Measurements from ENCODE around the gene PLEKHH2.
"Not testable (repeated sequence)": the region's sequence is repeated elsewhere in the genome, so short reads cannot be mapped to it uniquely, and the experiment has no call there.

Gene PLEKHH2

DNA sequence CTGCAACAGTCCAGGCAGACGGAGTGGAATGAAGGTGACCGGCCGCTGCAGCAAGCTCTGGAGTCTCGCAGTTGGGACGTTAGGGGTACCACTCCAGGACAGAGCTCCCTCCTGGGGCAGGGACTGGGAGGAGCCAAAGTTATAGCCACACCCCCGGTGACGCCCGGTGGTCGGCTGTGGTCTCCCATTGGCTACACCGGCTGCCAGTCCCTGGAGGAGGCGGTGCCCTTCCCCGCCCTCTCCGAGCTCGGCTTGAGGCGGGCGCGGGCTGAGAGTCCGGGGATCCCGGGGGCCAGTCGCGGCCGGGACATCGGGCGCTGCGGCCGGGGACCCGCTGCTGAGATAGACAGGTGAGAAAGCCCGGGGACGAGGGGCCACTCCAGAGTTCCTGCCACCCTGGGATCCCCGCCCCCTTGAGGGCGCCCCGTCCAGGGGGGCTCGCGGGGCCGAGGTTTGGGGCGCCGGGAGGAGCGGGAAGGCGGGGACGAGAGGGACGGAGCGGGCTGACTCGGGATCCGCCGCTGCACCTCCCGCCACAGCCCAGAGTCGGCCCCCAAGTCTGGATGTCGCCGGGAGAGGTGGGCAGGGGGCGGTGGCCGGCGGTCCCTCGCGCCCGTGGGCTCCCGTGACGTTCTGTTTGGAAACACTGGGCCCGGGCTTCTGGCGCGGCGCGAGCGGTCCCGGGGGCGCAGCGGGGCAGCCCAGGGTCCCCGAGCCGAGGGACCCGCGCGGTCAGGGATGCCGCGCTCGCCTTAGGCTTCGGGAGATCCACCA, at the start of gene PLEKHH2:
Gene PLEKHH2, plus strand, starts transcription at position 231 of the 774 bp plus-strand sequence. CDS start 7,414 bp downstream, outside the sequence.
- DNase-seq (ENCODE audit: low read depth in 2 of 3, low spot score in 2 of 3) = peak; percentile 72 to 88 (median 84)

DNA sequence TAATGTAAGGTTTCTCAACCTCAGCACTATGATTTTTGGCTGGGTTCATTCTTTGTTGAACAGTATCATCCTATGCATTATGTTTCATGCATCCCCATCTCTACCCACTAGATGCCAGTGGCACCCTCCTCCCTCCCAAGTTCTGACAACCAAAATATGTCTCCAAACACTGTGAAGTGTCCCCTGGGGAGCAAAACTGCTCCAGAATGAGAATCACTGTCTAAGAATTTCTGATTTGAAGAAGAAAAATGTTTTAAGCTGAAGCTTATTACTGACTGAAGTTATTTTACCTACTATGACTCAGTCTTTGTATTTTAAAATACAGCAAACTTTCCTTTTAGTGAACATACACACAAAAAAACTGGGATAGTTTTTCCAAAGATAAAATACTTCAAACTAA, 44.6 kb upstream of the PLEKHH2 start:
- no peak for DNase-seq (ENCODE audit: low read depth in 2 of 3, low spot score in 2 of 3)

DNA sequence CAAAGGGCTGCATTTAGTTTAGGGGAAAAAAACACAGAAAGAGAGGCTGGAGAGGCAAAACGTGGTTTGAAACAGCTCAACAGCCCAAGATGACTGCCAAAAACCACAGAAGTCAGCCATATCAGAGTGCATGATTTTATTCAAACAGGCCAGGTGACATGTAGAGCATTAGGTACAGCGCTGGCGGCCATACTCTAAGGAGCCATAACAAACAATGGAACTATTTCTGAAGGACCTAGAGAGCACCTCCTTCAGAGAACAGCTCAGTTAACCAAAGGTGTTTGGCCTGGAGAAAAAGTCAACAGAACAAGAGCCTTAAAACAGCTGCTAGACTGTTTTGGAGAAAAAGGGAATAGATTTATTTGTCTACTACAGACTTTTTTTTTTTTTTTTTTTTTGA, 43.8 kb upstream of the PLEKHH2 start:
- no peak for DNase-seq (ENCODE audit: low read depth in 2 of 3, low spot score in 2 of 3)

DNA sequence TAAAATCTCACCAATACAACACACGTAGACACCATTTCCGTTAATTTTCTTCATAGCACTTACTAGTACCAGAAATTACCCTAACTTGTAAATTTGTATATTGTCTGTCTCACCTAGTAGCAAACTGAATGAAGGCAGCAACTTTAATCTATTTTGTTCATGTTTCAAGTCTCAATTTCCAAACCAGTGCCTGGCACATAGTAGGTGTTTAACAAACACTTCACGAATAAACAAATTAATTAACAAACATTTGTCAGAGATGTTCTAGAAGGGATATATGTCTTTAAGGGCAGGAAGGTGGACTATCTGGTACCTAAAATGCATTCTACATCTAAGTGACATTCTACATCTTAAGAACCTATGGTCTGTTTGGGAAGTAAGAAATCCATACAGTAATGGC, 42.2 kb upstream of the PLEKHH2 start:
- DNase-seq (ENCODE audit: low read depth in 2 of 3, low spot score in 2 of 3) = no peak

DNA sequence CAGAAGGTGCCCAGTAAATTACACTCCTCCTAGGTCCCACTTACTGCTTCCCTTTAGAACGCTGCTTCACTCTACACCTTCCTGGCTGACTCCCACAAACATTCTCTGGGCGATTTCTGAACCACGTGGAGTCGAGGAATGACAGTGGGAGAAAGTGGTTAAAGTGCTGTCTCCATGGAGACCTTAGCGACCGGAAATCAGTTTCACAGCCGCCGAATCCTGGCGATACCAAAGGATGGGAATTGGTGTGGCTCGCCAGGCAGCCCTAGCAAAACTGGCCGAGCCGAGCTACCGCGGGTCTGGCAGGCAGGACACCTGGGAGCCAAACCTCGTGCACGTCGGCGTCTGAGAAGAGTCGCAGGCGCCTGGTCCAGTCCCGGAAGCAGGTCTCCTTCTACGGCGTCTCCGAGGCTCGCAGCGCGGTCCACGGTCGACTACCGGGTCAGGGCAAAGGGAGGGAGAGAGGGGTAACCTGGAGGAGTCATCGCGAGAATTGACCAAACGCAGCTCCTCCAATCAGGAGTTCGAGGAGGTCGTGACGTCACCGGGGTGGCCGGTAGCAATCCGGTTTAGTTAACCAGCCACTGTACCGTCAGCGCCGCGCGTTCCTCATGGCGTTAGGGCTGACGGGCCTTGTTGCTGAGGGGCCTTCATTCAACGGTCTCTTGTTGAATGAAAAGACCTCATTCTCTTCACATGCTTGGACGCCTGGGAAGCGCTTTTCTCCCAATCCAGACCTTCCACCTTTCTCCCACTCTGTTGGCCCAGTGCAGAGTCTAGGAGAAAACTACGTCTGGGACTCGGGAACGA, 41.3 kb upstream of the PLEKHH2 start, which contains the start of gene THADA:
Gene THADA, minus strand, starts transcription at position 436 of the 810 bp plus-strand sequence. CDS start 3,646 bp downstream, outside the sequence.
- DNase-seq (ENCODE audit: low read depth in 2 of 3, low spot score in 2 of 3) = peak; percentile 93 to 98 (median 94)

DNA sequence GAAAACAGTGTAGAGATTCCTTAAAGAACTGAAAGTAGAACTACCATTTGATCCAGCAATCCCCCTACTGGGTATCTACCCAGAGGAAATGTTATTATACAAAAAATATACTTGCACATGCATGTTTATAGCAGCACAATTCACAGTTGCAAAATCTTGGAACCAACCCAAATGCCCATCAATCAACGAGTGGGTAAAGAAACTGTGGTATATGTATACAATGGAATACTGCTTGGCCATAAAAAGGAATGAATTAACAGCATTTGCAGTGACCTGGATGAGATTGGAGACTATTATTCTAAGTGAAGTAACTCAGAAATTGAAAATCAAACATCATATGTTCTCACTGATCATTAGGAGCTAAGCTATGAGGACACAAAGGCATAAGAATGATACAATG, 36.5 kb upstream of the PLEKHH2 start:
- DNase-seq (ENCODE audit: low read depth in 2 of 3, low spot score in 2 of 3) = not testable (repeated sequence)

DNA sequence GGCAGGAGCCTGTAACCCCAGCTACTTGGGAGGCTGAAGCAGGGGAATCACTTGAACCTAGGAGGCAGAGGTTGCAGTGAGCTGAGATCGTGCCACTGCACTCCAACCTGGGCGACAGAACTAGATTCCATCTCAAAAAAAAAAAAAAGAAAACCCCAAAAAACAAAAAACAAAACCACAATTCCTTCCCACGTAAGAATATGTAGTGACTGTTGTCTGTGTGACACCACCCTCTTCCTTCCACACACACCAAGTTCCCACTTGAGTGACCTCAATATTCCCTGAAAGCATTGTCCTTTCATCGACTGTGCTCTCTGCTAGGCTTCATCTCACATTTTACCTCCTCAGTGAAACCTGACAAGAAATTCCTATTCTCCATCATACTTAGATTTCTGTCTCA, 32.4 kb upstream of the PLEKHH2 start:
- no peak for DNase-seq (ENCODE audit: low read depth in 2 of 3, low spot score in 2 of 3)

DNA sequence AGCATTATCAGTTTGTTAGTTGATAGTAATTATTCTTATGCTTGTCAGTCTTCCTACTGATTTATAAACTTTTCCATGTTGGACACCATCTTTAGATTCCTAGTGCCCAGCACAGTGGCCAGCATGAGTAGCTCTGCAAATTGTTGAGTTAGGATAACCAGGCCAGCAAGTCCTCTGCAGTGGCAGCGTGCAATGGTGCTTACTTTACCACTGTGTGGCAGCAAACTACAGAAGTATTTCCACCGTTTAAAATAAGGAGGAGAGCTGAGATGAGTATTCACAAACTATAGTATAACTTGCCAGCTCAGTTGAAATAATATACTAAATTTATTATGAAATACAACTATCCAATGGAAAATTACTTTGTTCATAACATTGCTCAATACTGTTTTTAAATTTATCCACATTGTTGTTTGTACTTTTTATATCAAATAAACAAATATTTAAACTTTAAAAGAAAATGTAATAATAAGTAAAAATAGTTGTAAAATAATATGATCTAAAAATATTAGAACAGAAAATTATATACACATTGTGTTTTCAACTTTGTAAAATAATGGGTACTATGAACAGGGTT, 31.9 kb upstream of the PLEKHH2 start:
- DNase-seq (ENCODE audit: low read depth in 2 of 3, low spot score in 2 of 3) = no peak

DNA sequence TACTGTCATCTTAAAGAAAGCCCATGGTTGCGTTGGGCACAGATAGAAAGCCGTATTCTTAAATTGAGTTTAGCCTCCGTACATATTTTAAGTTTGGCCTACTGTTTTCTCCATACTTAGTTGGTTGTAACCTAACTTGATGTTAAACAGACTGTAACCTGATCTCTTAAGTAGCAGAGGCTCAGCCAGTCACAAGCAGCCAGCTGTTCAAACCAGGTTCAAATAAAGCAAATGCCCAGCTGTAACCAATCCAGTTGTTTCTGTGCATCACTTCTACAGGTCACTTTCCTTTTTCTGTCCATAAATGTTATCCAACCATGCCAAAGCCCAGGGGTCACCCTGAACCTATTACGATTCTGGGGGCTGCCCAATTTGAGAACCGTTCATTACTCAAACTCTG, 31.2 kb upstream of the PLEKHH2 start:
- no peak for DNase-seq (ENCODE audit: low read depth in 2 of 3, low spot score in 2 of 3)

DNA sequence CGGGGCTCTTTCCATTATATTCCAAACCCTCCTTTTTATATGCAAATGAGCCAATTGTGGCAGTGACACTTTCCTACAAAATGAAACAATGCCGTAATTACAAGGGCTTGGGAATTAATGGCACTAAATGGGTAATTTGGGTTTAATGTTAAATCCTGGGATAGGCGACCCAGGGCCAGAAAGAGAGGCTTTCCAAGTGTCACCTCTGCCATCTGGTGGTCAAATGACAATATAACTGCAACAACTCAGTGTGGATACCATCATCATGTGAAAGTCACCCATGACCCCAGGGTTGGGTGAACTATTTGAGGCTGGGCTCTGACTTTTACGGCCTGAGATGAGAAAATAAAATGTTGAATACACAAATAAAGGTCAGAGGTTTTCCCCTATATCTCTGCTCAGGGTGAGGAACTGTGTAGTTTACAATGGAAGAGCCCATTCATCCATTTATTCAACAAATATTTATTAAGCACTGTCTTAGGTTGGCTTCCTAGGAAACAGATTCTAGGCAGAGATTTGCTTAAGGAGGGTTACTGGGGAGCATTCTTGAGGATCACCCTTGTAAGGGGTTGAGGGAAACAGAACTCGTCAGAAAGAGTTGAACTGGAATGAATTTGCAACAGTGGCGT, 27.7 kb upstream of the PLEKHH2 start:
- peak in 1 of 3 experiments; percentile 9 for DNase-seq (ENCODE audit: low read depth in 2 of 3, low spot score in 2 of 3)

DNA sequence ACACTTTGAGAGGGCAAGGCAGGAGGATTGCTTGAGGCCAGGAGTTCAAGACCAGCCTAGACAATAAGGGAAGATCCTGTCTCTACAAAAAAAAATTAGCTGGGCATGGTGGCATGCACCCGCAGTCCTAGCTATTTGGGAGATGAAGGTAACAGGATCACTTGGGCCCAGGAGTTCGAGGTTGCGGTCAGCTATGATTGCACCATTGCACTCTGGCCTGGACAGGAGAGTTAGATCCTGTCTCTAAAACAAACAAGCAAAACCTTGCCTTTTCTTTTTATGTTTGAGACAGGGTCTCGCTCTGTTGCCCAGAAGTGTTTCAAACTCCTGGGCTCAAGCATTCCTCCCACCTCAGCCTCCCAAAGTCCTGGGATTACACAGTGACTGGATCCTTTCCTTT, 26.7 kb upstream of the PLEKHH2 start:
- DNase-seq (ENCODE audit: low read depth in 2 of 3, low spot score in 2 of 3) = no peak

DNA sequence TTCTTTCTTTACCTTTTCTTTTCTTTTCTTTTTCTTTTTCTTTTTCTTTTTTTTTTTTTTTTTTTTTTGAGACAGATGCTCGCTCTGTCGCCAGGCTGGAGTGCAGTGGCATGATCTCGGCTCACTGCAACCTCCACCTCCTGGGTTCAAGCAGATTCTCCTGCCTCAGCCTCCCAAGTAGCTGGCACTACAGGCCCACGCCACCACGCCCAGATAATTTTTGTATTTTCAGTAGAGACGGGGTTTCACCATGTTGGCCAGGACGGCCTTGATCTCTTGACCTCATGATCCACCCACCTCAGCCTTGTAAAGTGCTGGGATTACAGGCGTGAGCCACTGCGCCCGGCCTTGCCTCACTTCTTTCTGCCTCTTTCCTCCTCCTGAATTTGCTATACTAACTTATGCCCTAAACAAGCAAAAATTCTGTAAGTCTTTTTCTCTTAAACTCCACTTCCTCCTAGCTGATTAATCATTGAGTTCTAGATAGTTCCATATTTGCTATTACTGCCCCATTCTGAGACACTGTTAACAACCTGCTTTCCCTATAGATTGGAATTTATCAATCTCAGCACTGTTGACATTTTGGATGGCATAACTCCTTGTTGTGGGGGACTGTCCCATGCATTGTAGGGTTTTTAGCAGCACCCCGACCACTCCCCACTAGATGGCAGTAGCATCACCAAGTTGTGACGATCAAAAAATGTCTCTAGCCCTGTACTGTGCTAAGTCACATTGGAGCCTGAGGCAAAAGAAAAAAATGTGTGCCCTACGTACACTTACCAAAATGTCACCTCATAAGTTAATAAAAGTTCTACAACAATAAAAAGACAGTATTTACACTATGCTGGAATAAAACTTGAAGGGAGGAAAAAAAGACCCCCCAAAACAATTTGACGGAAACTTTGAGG, 24.8 kb upstream of the PLEKHH2 start:
- peak in 2 of 3 experiments; percentile 26 to 47 for DNase-seq (ENCODE audit: low read depth in 2 of 3, low spot score in 2 of 3)

DNA sequence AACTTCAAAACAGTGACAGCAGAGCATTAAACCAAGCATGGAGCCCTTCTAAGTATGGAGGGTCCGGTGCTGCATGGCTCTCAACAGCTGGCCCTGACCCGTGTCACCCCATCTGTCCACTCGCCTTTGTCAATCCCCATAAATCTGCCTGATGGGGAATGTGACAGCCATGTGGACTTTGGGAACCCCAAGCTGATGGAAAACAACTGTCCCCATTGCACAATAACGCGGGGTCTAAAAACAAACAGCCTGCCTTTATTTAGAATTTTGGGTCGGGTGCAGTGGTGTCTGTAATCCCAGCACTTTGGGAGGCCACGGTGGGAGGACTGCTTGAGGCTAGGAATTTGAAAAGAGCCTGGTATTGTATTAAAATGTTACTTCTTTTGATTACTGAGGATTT, 24.1 kb upstream of the PLEKHH2 start:
- DNase-seq (ENCODE audit: low read depth in 2 of 3, low spot score in 2 of 3) = no peak

DNA sequence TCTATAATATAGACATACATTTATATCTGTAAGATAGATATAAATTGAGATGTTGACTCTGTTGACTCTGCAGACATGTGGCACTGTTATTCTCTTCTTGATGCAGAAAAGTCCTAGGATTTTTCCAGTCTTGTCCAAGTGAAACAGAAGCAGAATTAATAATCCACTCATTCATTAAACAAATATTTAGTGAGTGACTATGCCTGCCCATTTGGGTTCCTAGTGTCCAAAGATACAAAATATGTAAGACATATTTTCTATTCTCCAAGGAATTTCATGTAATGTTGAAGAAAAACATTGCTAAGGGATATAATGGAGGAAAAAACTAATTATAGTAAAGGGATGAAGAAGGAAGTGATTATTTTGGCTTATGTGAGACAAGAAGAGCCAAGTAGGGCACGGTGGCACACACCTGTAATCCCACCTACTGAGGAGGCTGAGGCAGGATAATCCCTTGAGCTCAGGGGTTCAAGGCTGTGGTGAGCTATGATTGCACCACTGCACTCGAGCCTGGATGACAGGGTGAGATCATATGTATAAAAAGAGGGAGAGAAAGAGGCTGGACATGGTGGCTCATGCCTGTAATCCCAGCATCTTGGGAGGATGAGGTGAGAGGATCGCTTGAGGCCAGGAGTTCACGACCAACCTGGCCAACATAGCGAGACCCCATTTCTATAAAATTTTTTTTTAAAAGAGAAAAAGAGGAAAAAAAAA, 19.9 kb upstream of the PLEKHH2 start:
- DNase-seq (ENCODE audit: low read depth in 2 of 3, low spot score in 2 of 3) = no peak

DNA sequence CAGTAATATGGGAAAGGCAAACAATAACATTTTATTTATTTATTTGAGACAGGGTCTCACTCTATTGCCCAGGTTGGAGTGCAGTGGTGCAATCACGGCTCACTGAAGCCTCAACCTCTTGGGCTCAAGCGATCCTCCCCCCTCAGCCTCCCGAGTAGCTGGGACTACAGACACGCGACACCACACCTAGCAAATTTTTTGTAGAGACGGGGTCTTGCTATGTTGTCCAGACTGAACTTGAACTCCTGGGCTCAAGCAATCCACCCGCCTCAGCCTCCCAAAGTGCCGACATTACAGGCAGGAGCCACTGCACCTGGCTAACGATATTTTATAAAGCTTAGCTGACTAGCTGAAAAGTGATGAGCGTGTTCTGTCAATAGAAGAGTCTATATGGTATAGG, 17.5 kb upstream of the PLEKHH2 start:
- no peak for DNase-seq (ENCODE audit: low read depth in 2 of 3, low spot score in 2 of 3)

DNA sequence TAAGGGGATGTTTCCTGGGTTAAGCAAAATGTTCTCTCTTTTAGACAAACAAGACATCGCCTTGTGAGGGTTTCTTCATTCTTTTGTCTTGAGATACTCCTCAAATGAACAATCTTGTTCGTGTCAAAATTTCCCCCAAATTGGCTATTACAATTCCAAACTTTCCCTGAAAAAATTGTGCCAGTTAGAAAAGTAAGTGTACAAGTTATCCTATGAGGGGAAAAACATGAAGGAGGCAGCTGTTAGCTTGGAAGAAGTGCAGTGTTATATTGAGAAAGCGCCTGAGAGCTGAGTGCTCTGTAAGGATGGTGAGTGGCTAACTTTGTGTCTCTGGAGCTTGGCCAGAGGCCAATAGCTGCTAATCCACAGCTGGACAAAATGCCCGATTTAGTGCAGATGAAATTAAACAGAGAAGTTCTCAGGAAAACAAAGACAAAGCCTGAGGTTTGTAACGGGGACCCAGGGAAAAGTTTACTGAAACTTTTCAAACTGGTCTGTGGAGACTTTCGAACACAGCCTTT, 14.1 kb upstream of the PLEKHH2 start:
- DNase-seq (ENCODE audit: low read depth in 2 of 3, low spot score in 2 of 3) = no peak

DNA sequence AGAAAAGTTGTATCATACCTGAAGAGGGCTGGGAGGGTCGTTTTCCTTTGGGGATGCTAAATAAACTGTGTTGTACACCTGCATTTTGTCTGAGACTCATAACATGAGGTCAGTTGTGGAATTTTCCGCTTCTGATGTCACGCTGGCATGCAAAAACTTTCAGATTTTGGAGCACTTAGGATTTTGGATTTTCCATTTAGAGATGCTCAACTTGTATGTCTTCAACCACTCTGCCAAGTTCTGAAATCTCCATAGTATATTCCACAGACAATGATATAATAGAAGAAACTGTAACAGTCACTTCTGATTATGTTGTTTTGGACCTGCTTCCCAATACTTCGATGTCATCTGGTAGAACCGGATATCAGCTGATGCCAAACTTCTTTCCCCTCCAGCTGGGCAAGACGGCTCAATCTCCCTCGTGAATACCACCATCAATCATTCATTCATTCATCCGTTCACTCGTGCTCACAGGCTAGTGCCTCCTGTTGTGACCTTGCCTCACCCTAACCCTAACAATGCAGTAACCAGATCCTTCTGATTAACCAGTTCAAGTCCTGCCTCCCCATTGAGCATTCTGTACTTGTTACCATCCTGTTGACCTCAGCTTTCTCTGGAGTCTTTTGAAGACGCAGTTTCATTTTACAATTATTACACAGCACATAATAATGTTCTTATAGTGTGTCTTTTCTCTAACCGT, 5.3 kb upstream of the PLEKHH2 start:
- no peak for DNase-seq (ENCODE audit: low read depth in 2 of 3, low spot score in 2 of 3)

DNA sequence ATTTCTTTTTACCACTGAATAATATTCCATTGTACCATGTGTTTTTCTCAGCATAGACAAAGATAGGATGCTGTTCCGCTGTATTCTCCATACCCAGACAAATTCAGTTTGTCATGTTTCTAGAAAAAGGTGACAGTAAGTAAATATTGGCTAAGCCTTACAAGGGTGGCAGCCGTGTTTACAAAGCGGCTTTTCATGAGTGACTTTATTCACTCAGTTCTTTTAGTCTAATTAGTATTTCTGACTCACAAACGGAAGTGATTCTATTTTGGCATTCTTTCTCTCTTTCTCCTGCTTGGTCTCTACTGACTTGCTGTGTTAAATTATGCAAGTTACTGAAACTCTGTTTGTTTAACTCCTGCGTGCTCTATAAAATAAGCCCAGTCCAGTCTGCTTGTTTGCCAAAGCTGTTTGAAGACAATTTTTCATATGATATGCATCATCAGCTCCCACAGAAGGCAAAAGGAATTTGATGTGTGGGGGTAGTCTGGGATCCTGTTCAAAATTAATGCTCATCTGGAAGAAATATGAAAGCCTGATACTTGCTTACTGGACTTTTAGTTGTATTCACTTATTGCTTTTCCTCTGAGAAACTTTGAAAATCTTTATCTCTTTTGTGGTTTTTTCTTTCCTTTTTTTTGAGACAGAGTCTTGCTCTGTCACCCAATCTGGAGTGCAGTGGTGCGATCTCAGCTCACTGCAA, 2.3 kb upstream of the PLEKHH2 start:
- DNase-seq (ENCODE audit: low read depth in 2 of 3, low spot score in 2 of 3) = no peak
